ENCODE results near the gene DMTF1. TPM values are rescaled to one million over a fixed set of nuclear protein-coding genes. Genes with fewer than 3 reads are reported as not detected.

Gene DMTF1
- total and polyA plus RNA-seq, 10 of the 15 experiments (the other 5 are each of a cell fraction or from before 2014, with no cell fraction given): 24.3 to 191 (median 72.0) TPM

GRCh38 chr7:87216701-87217508 is 64.7 kb downstream of the DMTF1 start (continued):
- TF ChIP-seq ZBTB40 (IDR thresholded peaks at IDR 0.05; ENCODE audit: borderline replicate concordance) (no peak), ZSCAN29 (IDR thresholded peaks at IDR 0.05) (peak; percentile 22; the same call in 1 of the 2 replicates)

- H4K20me1 ChIP-seq (ENCODE audit: control insufficient read depth, insufficient read depth): no peaks in the 10 kb centered on the region
- FAIRE-seq (no peak), ATAC-seq (no peak), DNase-seq (ENCODE audit: low read depth, low spot score) (no peak)
- POLR2A ChIA-PET: interaction anchor here (1.3 to 12.1 kb wide), 3 partner anchors 21 to 63 kb away, joined by 3 to 215 read pairs (median 11); partner anchors contain the start of gene DMTF1
- BruUV-seq (replicated peaks): TSS peak; percentile 42
- intact Hi-C loops (cut with micrococcal nuclease; ENCODE audit: unreplicated experiment): loop anchor here (2.0 to 5.0 kb wide), 4 partner anchors 124 to 999 kb away; partner anchors contain the start of genes DBF4 and SLC25A40
- RAD21 ChIA-PET (ENCODE audit: unreplicated experiment): interaction anchor here (0.7 to 11.7 kb wide), 10 partner anchors 10 to 252 kb away, joined by 3 to 153 read pairs (median 4); partner anchors contain the start of gene DMTF1
- H3K79me2 ChIP-seq (ENCODE audit: control insufficient read depth, insufficient read depth, low read length): peaks cover 72% of the 10 kb centered on the region
- no peak overlapping the region for H2AFZ ChIP-seq (ENCODE audit: control insufficient read depth, low read depth, low read length)
- no peaks in the 10 kb centered on the region for H3K27me3 ChIP-seq (replicated peaks in 1 of 2; ENCODE audit: control insufficient read depth in 2 of 2, insufficient read depth in 2 of 2, low read length in 1 of 2)
- CTCF ChIA-PET: interaction anchor here (0.7 to 2.1 kb wide), 7 partner anchors 20 to 383 kb away, joined by 3 to 13 read pairs (median 3); partner anchors contain the start of gene ABCB1
- WGBS (ENCODE audit: insufficient coverage, insufficient replicate concordance, low lambda C conversion rate, missing lambda C conversion rate): under 1% methylated on average over 9 of the region's 9 CpGs
- 0 out of 4 replicates have a peak, but pooled peaks cover 0 to 2% of the 10 kb centered on the region in 2 experiments for H3K36me3 ChIP-seq (ENCODE audit: control insufficient read depth in 2 of 2, insufficient read depth in 2 of 2, low read length in 1 of 2)
- H3K4me1 ChIP-seq (ENCODE audit: control insufficient read depth, insufficient read depth, low read length): peaks cover 21% of the 10 kb centered on the region
- H3K9ac ChIP-seq (ENCODE audit: control insufficient read depth, insufficient read depth, low read length): peak overlapping the region; percentile 86
- SMC1A ChIA-PET (ENCODE audit: uncharacterized antibody, unreplicated experiment): interaction anchor here (0.7 to 8.6 kb wide), 16 partner anchors 10 to 382 kb away, joined by 3 to 112 read pairs (median 4); partner anchors contain the start of genes ABCB1, CROT and DMTF1
- peak overlapping the region; percentile 96 for H3K4me2 ChIP-seq (ENCODE audit: control insufficient read depth, insufficient read depth)
- in situ Hi-C loops (cut with MboI): no loop called here
- peak overlapping the region; percentile 98 for H3K27ac ChIP-seq (ENCODE audit: control insufficient read depth, insufficient read depth)
- no peaks in the 10 kb centered on the region for H3K9me3 ChIP-seq (replicated peaks; ENCODE audit: control insufficient read depth, insufficient read depth, low read length)
- peak overlapping the region; percentile 95 for H3K4me3 ChIP-seq
- TF ChIP-seq NRF1 (conservative IDR thresholded peaks at IDR 0.05; ENCODE audit: low read depth, low read length): no peak
- peak; percentile 63; the same call in 1 of the 2 replicates for TF ChIP-seq SPI1 (IDR thresholded peaks at IDR 0.05; ENCODE audit: borderline replicate concordance, insufficient read depth, low read depth, low read length)
- no peak for TF ChIP-seq TCF7 (IDR thresholded peaks at IDR 0.05; ENCODE audit: borderline replicate concordance)
- TF ChIP-seq NR2F1 (conservative IDR thresholded peaks at IDR 0.05): 0 out of 2 replicates have a peak, but pooled peaks have one; percentile 26
- peak; percentile 32; the same call in 1 of the 2 replicates for TF ChIP-seq POLR2AphosphoS5 (IDR thresholded peaks at IDR 0.05; ENCODE audit: low read length)
- no peak for TF ChIP-seq ZNF384 (IDR thresholded peaks at IDR 0.05; ENCODE audit: borderline replicate concordance, low read depth, low read length)
- TF ChIP-seq JUNB (IDR thresholded peaks at IDR 0.05): no peak
- no peak; a peak in 1 of 4 replicates for TF ChIP-seq IKZF2 (IDR thresholded peaks at IDR 0.05)
- TF ChIP-seq MXI1 (IDR thresholded peaks at IDR 0.05; ENCODE audit: low read depth, low read length): peak; percentile 63; the same call in 1 of the 2 replicates
- no peak for TF ChIP-seq ZSCAN29 (IDR thresholded peaks at IDR 0.05)
- TF ChIP-seq WRNIP1 (IDR thresholded peaks at IDR 0.05; ENCODE audit: borderline replicate concordance, low read depth, low read length): 0 out of 2 replicates have a peak, but pooled peaks have one; percentile 25
- TF ChIP-seq BHLHE40 (IDR thresholded peaks at IDR 0.05; ENCODE audit: borderline replicate concordance in 1 of 2, low read depth in 2 of 2, low read length in 1 of 2): peak in 1 of 2 experiments; percentile 25; a peak in 1 of 4 replicates
- no peak for TF ChIP-seq ZNF207 (IDR thresholded peaks at IDR 0.05; ENCODE audit: borderline replicate concordance)
- no peak for TF ChIP-seq CHD1 (IDR thresholded peaks at IDR 0.05; ENCODE audit: low read depth, low read length)
- TF ChIP-seq POU2F2 (IDR thresholded peaks at IDR 0.05; ENCODE audit: borderline replicate concordance, low read depth, low read length): 0 out of 3 replicates have a peak, but pooled peaks have one; percentile 14
These were observed 65.9 kb downstream of the DMTF1 start for GRCh38 chr7:87217983-87218653.

Measured in GM12878 (cell line).